NCI-H345 treated with DMSO at 0.1 percent for 48 hours (cell line): Measurements from ENCODE around the gene TASP1.
"Not testable (repeated sequence)": the region's sequence is repeated elsewhere in the genome, so short reads cannot be mapped to it uniquely, and the experiment has no call there.

ENCODE experiments used
- DNase-seq: peaks from one replicate; lab custom pipeline; 2025; ENCODE audit not compliant: unreplicated experiment; lab: John Stamatoyannopoulos, UW

TASP1 gene

DNA sequence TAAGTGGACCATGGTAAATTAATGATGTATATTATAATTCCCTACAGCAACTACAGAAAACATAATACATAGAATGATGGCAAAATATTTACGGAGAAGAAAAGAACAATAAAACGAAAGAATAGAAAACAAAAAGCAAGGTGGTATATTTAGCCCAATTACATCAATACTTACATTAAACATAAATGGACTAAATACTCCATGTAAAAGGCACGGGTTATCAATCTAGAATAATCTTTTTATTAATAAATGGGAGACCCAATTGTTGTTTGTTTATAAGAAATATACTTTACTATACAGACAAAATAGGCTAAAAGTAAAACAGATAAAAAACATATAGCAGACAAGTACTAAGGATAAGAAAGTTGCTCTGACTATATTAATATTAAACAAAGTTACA, 137.2 kb downstream of the TASP1 start:
- no peak for DNase-seq

- DNase-seq = no peak
Observed at GRCh38 chr20:13494019-13494418, 144.7 kb downstream of the TASP1 start.

DNA sequence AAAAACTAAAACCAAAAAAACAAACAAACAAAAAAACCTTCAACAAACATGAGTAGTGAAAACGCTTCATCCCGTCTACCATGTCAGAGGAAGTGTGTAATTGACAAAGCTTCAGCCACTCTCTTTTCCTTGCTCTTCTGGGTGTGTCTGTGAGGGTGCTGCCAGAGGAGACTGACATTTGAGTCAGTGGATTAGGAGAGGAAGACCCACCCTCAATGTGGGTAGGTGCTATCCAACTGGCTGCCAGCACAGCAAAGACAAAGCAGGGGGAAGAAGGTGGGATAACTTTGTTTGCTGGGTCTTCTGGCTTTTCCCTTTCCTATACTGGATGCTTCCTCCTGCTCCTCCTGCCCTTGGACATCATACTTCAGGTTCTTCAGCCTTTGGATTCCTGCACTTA, 145.6 kb downstream of the TASP1 start:
- DNase-seq = no peak

GRCh38 chr20:13492001-13492481, 146.7 kb downstream of the TASP1 start:
- DNase-seq = no peak

GRCh38 chr20:13487202-13487601, 151.5 kb downstream of the TASP1 start:
- no peak for DNase-seq

GRCh38 chr20:13486694-13487093, 152.0 kb downstream of the TASP1 start:
- DNase-seq = no peak

GRCh38 chr20:13485576-13485975, 153.2 kb downstream of the TASP1 start:
- DNase-seq = no peak

- DNase-seq = not testable (repeated sequence)
Observed at GRCh38 chr20:13485019-13485418, 153.7 kb downstream of the TASP1 start.

GRCh38 chr20:13483472-13483871, 155.3 kb downstream of the TASP1 start:
- not testable (repeated sequence) for DNase-seq

DNA sequence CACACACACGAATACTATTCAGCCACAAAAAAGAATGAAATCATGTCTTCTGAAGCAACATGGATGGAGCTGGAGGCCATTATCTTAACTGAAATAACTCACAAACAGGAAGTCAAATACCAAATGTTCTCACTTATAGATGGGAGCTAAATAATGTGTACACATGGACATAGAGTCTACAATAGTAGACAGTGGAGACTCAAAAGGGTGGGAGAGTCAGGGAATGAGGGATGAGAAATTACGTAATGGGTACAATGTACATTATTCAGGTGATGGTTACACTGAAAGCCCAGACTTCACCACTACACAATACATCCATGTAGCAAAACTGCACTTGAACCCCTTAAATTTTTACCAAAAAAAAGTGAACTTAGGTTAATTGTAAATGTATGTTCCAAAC, 160.4 kb downstream of the TASP1 start:
- no peak for DNase-seq

- no peak for DNase-seq
Observed at GRCh38 chr20:13474467-13474866, 164.3 kb downstream of the TASP1 start.

GRCh38 chr20:13469262-13469661, 169.5 kb downstream of the TASP1 start:
- DNase-seq = no peak

DNA sequence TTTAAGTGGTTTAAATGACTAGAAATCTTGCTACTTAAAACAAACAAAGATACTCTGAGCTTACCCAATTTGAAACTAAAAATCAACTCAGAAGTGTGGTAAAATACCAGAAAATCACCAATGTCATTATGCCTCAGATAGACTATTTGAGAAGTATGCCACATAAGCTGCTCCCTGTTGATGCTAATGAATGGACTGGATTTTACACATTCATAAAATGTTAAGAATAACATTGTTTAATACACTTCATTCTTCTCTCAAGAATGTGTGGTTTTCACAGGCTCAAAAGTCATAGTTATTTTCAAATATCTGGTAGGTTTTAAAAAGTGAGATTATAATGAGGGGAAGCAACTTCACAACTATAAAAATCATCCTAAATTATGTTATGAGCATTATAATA, 170.6 kb downstream of the TASP1 start:
- no peak for DNase-seq

- no peak for DNase-seq
Observed at GRCh38 chr20:13464702-13465101, 174.0 kb downstream of the TASP1 start.

- DNase-seq = no peak
Observed at GRCh38 chr20:13461849-13462458, 176.8 kb downstream of the TASP1 start.

GRCh38 chr20:13458860-13459451, 179.8 kb downstream of the TASP1 start:
- DNase-seq = peak; percentile 4

GRCh38 chr20:13457487-13457886, 181.2 kb downstream of the TASP1 start:
- no peak for DNase-seq

DNA sequence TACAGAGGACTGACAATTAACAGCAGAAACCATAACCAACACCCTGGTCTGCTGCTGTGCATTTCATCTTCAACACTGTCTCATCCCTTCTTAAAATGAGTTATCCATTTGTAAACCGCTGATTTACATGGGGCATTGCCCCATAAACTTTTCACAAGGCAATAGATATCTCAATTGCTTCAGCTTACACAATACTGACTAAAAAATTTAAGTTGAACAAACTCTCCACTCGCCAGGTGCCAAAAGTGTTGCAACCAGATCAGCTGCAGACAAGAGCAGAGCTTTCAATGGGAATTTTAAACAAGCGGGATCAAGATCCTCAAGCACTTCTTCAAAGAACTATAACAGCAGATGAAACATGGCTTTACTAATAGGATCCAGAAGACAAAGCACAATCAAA, 183.0 kb downstream of the TASP1 start:
- no peak for DNase-seq

DNA sequence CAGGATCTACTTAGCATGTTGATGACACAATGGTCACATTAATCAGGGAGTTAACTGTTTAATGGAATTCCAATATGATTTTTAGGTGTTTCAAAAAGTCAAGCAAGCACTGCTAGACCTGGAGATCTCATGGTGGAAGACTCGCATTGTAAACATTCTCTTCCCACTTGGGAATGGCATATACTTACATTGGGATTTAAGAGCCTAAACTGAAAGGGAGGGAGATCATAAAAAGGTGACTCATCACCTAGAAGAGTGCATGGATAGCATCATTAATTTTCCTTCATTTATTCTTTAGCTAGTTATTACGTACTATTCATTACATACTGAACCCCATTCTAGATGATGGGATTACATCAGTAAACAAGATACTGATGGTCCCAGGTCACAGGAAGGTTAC, 185.4 kb downstream of the TASP1 start:
- DNase-seq = no peak

DNA sequence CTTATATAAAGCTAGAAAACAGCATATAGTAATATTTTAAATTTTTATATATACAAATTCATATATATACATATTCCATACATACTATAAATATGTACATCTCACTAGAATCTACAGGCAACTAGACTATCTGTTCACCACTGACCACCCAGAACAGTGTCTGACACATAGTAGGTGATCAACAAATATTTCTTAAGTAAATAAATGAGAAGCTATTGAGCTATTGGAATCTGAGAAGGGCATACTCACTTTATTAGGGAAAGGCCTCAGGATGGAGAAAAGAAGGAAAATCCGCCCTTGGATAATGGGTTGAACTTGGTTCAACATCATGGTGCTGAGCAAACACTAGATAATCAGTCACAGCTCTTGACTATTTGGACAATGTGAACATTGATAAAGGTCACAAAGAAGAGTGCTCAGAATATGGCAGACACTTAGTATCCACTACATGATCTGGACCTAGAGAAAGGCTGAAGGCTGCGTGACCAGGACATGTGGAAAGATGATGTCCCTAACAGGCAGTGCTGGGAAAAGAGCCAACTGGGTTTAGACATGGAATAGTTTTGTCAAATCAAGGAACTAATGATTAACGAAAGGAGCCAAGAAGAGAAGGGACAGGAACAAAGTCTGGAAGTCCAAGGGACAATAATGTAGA, 186.1 kb downstream of the TASP1 start:
- DNase-seq = no peak

DNA sequence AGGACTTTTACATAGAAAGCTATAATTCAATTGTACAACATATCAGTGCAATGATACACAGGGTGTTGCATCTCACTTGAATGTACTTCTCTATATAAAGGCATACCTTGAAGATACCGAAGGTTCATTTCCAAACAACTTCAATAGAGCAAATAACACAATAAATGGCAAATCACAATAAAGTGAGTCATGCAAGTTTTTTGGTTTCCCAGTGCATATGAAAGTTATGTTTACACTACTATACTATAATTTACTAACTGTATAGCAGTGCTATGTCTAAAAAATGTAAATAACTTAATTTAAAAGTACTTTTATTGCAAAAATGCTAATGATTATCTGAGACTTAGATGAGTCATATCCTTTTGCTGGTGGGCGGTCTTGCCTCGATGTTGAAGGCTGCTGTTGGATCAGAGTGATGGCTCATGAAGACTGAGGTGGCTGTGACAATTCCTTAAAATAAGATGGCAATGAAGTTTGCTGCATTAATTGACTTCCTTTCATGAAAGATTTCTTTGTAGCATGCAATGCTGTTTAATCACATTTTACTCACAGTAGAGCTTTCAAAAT, 188.8 kb downstream of the TASP1 start:
- no peak for DNase-seq
